GM12801 (cell line): ENCODE measurements around the gene GABRG3.

Experiments used
- TF ChIP-seq, protein P1 (sequence below): IDR thresholded peaks from one replicate; pipeline ENCODE4 v1.5.1; 2011; ENCODE audit warnings: control low read depth; ENCODE audit not compliant: insufficient read length; ENCODE audit errors: extremely low read depth

Gene GABRG3

DNA sequence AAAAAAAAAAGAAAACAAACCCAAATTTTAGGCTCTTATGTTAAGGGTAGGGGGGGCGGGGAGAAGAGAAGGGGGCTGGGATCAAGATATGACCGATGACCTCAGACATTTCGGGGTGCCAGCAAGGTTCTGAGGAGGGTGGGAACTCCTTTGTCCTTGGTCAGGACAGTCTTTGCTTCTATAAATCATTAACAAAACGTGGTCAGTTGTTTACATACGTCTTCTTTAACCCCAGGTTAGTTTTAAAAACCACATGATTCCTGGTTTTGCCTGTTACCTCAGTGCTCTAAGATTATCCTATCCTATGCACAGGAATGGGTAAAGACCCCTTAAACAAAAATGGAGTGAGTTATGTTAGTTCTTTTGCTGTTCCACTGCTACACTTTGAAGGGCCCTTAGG lies 285.5 kb downstream of the GABRG3 start:
- TF ChIP-seq, protein P1, sequence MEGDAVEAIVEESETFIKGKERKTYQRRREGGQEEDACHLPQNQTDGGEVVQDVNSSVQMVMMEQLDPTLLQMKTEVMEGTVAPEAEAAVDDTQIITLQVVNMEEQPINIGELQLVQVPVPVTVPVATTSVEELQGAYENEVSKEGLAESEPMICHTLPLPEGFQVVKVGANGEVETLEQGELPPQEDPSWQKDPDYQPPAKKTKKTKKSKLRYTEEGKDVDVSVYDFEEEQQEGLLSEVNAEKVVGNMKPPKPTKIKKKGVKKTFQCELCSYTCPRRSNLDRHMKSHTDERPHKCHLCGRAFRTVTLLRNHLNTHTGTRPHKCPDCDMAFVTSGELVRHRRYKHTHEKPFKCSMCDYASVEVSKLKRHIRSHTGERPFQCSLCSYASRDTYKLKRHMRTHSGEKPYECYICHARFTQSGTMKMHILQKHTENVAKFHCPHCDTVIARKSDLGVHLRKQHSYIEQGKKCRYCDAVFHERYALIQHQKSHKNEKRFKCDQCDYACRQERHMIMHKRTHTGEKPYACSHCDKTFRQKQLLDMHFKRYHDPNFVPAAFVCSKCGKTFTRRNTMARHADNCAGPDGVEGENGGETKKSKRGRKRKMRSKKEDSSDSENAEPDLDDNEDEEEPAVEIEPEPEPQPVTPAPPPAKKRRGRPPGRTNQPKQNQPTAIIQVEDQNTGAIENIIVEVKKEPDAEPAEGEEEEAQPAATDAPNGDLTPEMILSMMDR: no peak

- TF ChIP-seq, protein P1: no peak
Measured at GRCh38 chr15:27258287-27258686, 287.3 kb downstream of the GABRG3 start.

DNA sequence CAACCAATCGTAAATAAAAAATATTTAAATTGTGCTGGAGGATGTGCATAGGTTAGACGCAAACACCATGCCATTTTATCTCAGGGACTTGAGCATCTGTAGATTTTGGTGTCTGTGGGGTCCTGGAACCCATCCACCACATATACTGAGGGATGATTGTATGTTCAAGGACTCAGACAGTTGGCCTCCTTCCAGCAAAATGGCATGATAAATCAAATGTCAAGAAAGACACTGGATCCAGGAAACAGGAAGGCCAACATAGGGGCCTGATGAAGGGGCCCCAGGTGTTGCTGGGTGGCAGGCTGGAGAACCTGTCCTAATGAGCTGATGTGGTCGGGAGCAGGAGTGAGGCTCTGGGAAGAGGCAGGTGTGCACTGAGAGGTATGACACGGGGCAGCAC lies 289.5 kb downstream of the GABRG3 start:
- TF ChIP-seq, protein P1: no peak

- TF ChIP-seq, protein P1: no peak
Measured at GRCh38 chr15:27268923-27269322, 297.9 kb downstream of the GABRG3 start.

- TF ChIP-seq, protein P1: no peak
Measured at GRCh38 chr15:27271258-27271657, 300.3 kb downstream of the GABRG3 start.

GRCh38 chr15:27272427-27272826 lies 301.4 kb downstream of the GABRG3 start:
- TF ChIP-seq, protein P1: no peak

GRCh38 chr15:27273506-27273905 lies 302.5 kb downstream of the GABRG3 start:
- TF ChIP-seq, protein P1: no peak

- TF ChIP-seq, protein P1: no peak
Measured at GRCh38 chr15:27278761-27279160, 307.8 kb downstream of the GABRG3 start.
